Activated CD8-positive, alpha-beta memory T cell treated with anti-CD3 and anti-CD28 coated beads for 24 hours (primary cell): ENCODE results near the gene ARID2.

Source experiments
- DNase-seq: peaks from one replicate; pipeline ENCODE4 v3.0.0-alpha.2; 2020

ARID2 gene

GRCh38 chr12:45774508-45775162, 45.1 kb downstream of the ARID2 start:
- DNase-seq: no peak

DNA sequence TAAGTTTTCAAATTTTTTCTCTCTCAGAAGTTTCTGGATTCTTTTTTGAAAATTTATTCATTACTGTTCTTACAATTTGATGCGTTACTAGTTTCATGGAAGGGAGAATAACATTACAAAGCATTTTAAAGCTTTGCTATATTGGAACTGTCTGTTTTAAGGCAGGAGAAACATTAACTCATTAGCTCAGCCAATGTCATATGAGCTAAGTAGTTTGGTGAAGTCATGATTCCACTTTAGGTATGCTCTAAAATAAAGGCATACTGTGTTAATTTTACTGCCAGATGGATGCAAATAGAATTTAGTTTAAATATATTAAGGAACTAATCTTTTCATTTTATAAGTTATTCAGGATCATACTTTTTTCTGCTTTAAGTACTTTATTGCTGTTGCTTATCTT, 46.0 kb downstream of the ARID2 start:
- DNase-seq: no peak

DNA sequence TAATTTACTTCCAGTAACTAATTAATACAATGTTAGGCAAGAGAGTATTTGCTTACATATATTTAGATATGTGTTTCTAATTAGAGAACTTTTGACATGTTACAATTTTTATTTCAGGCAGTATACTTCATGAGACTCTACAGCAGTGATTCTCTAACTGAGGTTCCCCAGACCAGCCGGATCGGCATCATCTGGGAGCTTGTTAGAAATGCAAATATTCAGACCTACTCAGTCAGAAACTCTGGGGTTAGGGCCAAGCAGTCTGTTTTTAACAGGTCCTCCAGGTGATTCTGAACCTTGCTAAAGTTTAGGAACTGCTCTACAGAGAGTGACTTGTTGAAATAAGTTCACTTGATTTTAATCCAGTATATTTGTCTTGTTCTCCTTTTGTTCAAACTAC, 46.5 kb downstream of the ARID2 start:
- no peak for DNase-seq

DNA sequence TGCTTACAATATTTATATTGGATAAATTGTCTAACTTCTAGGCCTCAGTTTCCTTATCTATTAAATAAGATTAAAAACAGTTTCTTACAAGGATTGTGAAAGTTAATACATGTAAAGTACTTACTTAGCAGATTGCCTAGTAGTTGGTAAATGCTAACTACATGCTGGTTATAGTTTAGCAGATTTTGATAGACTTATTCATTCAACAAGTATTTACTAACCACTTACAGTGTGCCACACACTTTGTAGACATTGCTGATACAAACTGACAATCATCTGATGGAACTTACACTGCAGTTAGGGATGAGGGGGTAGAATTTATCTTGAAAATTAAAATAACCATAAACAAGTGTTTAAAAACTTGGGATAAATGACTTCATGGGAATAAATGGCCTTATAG, 50.4 kb downstream of the ARID2 start:
- DNase-seq: no peak

- DNase-seq: no peak
Observed at GRCh38 chr12:45781080-45781479, 51.6 kb downstream of the ARID2 start.

DNA sequence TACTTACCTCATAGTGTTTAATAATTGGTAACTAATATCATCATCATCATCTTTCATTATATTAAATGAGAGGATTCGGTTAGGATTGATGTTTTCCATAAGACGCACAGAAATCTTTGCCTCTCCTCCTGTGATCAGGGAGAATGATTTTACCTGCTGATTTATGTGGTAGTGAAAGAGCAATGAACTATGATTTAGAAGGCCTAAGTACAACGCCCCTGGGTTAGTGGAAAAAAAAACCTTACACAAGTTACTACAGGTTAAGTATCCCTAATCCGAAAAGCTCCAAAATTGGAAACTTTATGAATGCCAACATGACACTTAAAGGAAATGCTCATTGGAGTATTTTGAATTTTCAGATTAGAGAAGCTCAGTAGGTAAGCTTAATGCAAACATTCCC, 55.8 kb downstream of the ARID2 start:
- no peak for DNase-seq

GRCh38 chr12:45789025-45789424, 59.5 kb downstream of the ARID2 start:
- no peak for DNase-seq

DNA sequence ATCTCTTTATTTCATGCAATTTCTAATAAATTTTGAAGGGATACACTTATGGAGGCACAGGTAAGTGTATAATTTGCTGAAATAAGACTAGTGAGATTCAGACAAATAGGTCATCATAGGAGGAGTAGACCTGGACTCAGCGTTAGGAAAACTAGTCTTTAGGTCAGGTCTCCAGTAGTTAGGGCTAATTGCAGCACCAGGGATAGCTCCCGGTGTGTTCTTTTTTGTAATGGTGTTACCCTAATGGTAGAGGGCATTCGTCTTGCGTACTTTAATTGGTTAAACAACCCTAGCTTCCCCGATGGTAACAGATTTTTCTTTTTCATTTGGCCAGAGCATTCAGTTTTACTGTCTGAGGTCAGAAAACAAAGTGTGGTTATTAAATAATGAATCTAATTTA, 64.9 kb downstream of the ARID2 start:
- no peak for DNase-seq

DNA sequence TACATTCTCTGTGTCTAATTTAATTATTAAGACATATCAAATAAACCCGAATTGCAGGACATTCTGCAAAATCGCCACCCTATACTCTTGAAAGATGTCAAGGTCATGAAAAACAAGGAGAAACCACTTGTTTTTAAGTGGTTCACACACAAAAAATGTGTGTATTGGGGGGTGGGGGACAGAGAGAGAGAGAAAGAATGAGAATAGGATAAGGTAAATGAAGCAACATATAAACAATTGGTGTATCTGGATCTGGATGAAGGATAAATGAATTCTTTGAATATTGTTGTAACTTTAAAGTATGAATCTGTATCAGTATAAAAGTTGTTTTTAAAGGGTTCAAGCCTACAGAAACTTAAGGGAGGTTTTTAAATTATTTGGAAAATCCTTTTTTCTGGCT, 72.1 kb downstream of the ARID2 start:
- DNase-seq: no peak

DNA sequence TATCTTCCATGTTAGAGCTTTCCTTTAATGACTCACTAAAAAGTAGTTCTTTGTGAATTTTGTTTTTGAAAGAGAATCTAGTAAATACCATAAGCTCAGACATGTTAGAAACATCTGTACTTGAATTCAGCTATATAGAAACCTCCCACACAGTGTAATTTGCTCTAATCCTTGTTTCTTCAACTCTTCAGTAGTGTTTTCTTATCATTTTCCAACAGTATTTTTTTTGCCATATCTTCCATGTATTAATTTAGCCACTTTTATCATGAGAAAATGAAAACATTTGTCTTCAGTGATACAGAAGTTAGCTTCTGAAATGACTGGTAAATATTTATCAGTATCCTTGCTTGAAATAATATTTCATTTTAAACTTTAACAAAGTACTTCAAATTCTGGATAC, 73.6 kb downstream of the ARID2 start:
- DNase-seq: no peak

- no peak for DNase-seq
Observed at GRCh38 chr12:45816652-45817051, 87.1 kb downstream of the ARID2 start.

- DNase-seq: no peak
Observed at GRCh38 chr12:45827974-45828373, 98.5 kb downstream of the ARID2 start.

GRCh38 chr12:45828402-45828801, 98.9 kb downstream of the ARID2 start:
- DNase-seq: no peak

GRCh38 chr12:45831590-45831989, 102.1 kb downstream of the ARID2 start:
- no peak for DNase-seq

DNA sequence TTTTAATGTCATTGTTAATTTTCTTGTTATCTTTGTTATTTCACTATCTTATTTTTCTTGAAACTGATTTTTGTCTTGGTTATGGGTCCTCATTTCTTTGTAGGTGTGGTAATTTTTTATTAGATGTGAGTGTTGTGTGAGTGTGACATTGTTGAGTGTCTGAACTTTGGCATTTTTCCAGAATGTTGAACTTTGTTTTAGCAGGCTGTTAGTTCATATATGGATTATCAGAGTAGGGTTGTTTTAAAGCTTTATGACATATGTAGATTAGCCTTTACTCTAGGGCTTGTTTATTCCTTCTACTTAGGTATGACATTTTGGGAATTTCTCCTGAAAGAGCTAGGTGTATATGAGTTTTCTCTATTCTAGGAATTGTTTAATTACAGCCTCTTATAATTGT, 103.9 kb downstream of the ARID2 start:
- DNase-seq: no peak

DNA sequence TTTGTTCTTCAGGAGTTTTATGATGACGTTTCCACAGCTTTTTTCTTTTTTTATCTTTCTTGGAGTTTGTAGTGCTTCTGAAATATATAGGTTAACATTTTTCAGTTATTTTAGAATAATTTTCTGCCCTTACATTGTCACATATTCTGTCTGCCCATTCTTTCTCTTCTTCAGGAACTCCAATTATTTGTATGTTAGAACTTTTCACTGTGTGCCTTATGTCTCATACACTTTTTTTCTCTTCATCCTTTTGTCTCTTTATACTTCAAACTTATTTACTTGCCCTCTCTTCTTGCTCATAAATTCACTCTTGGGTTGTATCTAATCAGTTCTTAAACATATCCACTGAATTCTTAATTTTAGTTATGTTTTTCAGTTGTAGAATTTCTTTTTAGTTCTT, 105.3 kb downstream of the ARID2 start:
- DNase-seq: no peak

DNA sequence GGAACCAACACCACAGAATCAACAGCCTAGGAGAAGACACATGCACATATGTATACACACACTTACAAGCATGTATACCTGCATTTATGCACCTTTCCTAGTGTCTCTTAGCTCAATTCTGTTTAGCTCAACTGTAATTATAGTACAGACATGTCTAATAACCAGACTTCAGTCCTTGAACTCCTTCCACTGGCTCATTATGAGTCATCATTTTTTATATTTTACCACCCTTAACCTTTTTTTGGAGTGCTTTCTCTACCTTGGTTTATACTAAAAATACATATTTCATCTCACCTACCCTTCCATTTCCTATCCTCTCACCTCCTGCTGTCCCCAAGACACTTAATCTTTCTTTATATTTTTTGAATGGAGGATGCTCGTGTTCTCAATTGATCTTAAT, 110.4 kb downstream of the ARID2 start:
- no peak for DNase-seq

DNA sequence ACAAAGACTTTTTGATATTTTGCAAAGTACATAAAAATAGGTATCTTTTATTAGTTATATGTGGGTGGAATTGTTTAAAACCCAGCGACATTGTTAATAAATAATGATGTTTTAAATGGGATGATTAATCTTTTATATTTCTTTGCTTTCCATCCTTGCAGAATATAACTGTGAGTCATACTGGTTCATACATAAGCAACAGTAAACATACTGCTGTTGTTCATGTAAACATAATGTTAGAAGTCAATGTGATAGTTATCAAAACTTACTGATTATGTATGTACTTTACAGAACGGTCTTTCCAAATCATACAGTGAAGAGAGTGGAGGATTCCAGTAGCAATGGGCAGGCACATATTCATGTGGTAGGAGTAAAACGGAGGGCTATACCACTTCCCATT, 119.8 kb downstream of the ARID2 start:
- DNase-seq: no peak

GRCh38 chr12:45850302-45850701, 120.8 kb downstream of the ARID2 start:
- DNase-seq: no peak

GRCh38 chr12:45852508-45852907, 123.0 kb downstream of the ARID2 start:
- no peak for DNase-seq

DNA sequence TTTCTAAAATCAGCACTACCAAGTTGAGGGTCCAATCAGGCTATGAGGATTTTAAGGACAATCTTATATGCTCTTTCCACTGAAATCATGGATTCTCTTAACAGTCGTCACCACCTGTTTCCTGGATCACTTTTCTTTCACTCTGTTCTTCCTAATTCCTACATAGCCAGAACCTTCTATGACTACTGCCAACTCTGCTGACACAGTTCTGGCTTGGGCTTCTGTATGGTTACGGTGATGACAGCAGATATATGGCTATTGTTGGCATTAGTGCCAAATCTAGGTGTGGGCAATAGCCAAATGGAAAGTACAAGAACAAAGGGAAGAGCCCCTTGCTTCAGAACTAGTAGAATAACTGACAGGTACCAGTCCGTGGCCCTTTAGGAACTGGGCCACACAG, 124.0 kb downstream of the ARID2 start:
- DNase-seq: no peak

DNA sequence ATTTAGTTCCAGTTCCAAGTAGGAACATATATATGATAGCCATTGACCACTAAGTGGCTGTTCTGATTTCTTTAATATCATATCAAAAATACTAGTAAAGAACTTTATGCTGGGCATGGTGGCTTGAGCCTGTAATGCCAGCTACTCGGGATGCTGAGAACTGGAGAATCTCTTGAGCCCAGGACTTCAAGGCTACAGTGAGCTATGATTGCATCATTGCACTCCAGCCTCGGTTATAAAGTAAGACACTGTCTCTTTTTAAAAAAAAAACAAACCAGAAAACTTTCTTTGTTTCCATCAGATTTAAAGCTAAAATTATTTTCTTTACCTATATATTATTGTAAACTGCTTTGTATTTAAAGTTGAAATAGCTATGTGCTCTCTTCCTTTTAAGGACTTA, 133.8 kb downstream of the ARID2 start:
- DNase-seq: no peak

GRCh38 chr12:45866299-45866698, 136.8 kb downstream of the ARID2 start:
- no peak for DNase-seq

DNA sequence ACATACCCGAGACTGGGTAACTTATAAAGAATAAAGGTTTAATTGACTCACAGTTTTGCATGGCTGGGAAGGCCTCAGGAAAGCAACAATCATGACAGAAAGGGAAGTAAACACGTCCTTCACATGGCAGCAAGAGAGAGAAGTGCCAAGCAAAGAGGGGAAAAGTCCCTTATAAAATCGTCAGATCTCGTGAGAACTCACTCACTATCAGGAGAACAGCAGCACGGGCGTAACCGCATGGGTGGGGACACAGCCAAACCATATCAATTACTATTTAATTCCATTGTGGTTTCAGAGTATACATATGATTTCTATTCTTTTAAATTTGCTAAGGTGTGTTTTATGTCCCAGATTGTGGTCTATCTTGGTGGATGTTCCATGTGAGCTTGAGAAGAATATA, 142.9 kb downstream of the ARID2 start:
- no peak for DNase-seq

DNA sequence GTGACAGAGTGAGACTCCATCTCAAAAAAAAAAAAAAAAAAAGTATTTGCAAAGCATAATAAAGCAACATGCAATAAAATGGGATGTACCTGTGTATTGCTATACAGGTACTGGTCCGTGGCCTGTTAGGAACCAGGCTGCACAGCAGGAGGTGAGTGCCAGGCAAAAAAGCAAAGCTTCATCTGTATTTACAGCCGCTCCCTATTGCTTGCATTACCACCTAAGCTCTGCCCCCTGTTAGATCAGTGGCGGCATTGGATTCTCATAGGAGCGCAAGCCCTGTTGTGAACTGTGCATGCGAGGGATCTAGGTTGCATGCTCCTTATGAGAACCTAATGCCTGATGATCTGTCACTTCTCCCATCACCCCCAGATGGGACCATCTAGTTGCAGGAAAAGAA, 147.6 kb downstream of the ARID2 start:
- DNase-seq: no peak
